GM18907 (cell line): Measurements from ENCODE around the gene PPP1CB.
"Not testable (repeated sequence)": the region's sequence is repeated elsewhere in the genome, so short reads cannot be mapped to it uniquely, and the experiment has no call there.

Experiments used
- ATAC-seq: cut with Tn5 transposase; IDR thresholded peaks from one replicate; pipeline ENCODE4 v1.9.1; 2021; ENCODE audit warnings: mild to moderate bottlenecking, moderate library complexity; ENCODE audit not compliant: unreplicated experiment

PPP1CB gene

GRCh38 chr2:28742619-28743018 lies 9.0 kb upstream of the PPP1CB start:
- ATAC-seq, result not testable (repeated sequence)

GRCh38 chr2:28745225-28745624 lies 6.4 kb upstream of the PPP1CB start:
- ATAC-seq, result no peak

GRCh38 chr2:28745876-28746275 lies 5.8 kb upstream of the PPP1CB start:
- ATAC-seq, result no peak

- no peak for ATAC-seq
These were observed 5.1 kb upstream of the PPP1CB start for GRCh38 chr2:28746429-28747111.

DNA sequence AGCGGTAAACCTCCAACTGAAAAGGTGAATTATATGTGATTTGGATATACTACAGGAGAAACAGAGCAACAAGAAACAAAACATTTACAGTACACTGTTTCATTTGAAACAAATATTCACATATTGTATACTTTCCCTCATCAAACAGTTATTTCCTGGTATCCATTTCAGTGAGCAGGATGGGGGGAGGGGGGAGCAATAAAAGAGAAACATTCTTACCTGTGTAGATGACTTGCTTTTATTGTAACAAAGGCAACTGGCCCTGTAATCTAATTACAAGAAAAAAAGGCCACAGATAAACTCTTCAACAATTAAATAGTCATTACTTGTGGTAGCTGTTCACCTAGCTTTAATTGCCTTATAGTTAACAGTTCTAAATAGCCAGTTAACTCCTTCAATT lies 3.9 kb upstream of the PPP1CB start:
- no peak for ATAC-seq

GRCh38 chr2:28748176-28748575 lies 3.5 kb upstream of the PPP1CB start:
- ATAC-seq, result no peak

DNA sequence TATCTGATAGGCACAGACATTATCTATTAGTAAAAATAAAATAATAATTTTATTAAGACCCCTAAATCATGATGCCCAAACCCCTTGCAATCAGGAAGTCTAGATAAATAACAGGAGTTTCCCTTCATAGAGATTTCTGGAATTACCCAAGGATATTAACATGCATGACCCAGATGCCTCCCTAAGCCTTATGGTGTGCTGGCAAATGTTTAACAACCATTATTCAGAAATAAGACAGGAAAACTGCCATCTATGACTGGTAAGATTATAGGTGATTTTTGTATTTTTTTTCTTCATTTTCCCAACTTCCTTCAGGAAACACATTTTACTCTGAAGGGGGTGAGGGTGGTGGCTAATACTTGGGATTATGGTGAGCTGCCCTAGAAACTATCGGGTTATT lies 2.7 kb upstream of the PPP1CB start:
- no peak for ATAC-seq

- no peak for ATAC-seq
These were observed 2.1 kb upstream of the PPP1CB start for GRCh38 chr2:28749526-28749925.

- no peak for ATAC-seq
These were observed 1.0 kb upstream of the PPP1CB start for GRCh38 chr2:28750316-28751251.

- ATAC-seq, result peak; percentile 36
These were observed 463 bp downstream of the PPP1CB start for GRCh38 chr2:28751956-28752630.

- no peak for ATAC-seq
These were observed 1.2 kb downstream of the PPP1CB start for GRCh38 chr2:28752631-28753376.

DNA sequence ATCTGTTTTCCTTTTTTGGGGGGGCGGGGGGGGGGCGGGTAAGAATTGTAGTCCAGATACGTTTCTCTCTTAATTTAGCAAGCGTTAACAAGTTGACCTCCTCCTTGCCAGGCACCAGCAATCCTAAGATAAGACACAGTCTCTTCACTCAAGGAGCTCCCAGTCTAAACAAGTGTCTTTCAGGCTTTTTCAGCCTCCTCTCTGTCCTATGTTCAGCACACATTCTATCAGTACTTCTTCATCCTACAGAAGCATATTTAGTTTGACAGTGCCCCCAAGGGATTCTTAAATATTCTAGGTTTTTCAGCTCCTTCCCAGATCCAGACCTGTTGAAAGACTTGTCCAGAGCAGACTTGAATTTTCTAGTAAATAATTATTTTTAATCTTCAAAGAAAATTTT lies 2.7 kb downstream of the PPP1CB start:
- ATAC-seq, result no peak

DNA sequence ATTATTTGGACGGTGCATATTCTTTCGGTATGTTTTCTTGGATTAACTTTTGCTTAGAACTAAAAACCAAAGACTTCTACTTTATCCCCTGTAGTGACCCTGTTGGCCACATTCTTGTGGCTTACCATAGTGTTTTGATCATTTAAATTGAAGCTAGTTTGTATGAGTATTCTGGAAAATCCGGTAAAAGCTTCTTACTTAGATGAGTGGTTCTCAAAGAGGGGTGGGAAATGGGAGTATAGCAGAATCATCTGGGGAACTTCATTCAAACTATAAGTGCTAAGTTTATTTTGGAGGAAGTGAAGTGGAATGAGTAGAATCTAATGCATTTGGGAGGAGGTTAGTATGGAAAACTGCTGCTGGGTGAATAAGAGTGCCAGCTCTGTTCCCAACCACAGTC lies 3.8 kb downstream of the PPP1CB start:
- no peak for ATAC-seq

DNA sequence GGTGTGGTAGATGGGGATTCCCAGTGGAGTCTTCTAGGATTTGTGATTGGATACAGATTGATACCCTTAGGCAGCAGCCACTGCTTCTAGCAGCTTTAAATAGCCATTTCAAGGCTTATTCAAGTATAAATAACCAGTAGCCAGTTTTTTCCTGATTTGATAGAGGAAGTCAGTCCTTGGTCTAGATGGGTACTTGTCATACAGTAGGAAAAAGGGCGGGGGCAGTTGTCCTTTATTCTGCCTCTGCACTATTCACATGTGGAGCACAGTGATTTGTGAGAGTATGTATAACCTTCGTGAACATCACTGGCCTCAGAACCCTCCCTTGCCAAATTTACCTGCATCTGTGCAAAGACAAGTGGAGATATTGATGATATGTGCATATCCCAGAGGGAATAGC lies 6.8 kb downstream of the PPP1CB start:
- no peak for ATAC-seq

DNA sequence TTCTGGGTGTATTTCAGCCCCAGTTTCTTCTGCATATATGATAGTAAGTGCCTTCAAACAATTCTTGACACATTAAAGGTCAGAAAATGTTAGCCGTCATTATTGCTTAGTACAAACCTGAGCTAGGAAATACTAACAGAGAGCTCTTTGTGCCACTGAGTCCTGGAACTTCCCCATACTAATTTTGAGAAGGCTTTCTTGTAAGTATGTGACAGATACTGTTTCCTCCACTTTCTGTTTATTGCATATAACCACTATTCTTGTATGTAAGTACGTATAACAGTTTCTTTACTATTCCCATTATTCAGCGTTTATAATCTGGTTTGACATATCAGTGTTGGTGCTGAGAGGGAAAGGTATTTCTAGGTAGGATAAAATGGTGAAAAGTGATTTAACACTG lies 9.8 kb downstream of the PPP1CB start:
- ATAC-seq, result no peak

DNA sequence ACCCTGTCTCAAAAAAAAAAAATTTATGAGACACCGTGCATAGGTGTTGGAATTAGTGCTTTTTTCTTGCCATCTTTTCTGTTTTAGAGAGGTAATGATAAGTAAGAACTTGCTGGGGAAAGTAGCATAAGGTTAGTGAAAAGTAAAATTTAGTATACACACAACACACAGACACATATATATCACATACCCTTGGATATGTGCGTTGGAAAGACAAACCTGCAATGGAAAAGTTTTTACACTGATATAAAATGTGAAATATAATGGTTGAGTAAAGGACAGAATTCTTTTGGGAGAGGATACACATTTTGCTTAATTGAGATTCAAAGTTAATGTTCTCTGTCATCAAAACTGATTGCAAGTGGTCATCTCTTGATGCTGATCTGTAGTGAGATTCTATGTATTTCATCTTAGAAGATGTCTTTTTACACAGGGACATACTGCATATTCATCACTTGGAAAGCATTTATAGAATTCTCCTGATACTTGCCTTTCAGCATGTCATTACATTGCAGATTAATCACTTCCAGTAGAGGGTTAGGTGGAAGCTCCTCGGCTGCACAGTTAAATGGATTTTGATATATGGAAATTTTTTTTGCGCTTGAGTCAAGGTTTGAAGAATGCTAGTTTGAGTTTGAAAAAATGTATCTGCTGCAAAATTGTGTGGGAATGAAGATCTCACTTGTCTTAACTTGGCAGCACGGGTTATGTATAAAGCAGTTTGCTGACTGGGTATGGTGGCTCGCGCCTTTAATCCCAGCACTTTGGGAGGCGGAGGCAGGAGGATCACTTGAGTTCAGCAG lies 13.5 kb downstream of the PPP1CB start:
- ATAC-seq, result no peak

DNA sequence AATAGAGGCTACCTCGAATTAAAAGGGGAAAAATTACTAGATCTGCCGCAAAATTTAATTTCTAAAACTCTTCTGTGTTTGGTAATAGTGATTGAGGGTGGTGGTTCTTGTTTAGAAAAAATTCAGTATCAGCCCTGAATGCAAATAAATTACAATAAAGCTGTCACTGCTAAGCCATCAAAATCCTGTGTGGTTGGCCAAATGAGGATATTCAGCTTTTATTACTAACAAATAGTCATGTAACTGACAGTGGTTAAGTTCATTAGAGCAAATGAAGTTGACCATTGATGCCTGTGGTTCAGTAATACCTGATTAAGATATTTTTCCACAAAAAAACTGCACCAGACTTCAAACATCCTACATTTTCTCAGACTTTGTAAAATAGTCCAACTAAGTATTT lies 14.4 kb downstream of the PPP1CB start:
- ATAC-seq, result no peak

DNA sequence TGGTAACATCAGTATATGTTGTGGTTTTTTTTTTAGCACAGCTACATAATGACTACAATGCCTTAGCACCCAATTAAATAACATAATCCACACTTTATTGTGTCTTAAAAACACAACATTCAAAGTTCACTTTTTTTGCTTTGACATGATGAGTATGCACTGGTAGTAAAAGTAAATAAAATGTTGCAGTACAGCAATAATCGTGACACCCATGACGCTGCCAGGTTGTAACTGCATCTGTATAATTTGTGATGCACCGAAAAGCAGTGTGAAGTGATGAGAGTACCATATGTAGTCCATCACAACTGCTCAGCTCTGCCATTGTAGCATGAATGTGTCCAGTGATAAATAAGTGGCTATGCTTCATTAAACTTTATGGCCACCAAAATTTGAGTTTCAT lies 15.7 kb downstream of the PPP1CB start:
- ATAC-seq, result no peak

DNA sequence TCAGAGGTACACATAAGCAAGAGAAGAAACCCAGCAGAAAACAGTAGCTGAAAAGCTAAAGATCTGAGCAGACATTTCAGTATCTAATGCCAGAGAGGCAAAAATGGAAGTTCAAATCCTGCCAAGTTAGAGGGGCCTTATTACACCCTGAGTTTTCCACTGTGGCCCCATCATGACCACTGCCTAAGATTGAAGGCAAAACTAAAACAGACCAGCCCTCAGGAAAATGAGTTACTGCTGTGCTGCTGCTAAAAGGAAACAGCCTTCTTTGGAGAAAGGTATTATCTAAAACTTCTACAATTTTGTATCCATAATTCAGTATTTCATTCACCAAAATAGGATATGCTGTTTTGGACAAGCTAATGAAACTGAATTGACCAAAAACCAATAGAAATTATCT lies 16.8 kb downstream of the PPP1CB start:
- no peak for ATAC-seq

GRCh38 chr2:28768952-28769351 lies 17.3 kb downstream of the PPP1CB start:
- no peak for ATAC-seq
